ENCODE data around the gene DRAM1.
"Not testable (repeated sequence)": the region's sequence is repeated elsewhere in the genome, so short reads cannot be mapped to it uniquely, and the experiment has no call there.

DNA sequence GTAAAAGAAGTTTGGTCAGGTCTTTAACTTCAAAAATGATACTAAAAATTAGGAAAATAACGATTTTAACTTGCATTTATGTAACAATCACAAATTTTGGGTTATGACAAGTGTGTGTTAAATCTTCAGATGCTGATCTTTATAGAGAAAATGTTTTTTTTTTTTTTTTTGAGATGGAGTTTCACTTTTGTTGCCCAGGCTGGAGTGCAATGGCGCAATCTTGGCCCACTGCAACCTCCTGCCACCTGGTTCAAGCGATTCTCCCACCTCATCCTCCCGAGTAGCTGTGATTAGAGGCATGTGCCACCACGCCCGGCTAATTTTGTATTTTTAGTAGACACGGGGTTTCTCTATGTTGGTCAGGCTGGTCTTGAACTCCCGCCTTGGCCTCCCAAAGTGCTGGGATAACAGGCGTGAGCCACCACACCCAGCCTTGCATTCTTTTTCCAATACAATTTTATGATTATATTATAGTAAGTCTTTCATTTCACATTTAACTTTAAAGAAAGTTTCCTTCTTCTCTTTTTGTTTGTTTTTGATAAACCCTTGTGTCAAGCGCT, 7.5 kb downstream of the DRAM1 start:
- TF ChIP-seq POLR2A, POLR2AphosphoS5 (IDR thresholded peaks at IDR 0.05): not testable (repeated sequence)
- TF ChIP-seq, protein P1, sequence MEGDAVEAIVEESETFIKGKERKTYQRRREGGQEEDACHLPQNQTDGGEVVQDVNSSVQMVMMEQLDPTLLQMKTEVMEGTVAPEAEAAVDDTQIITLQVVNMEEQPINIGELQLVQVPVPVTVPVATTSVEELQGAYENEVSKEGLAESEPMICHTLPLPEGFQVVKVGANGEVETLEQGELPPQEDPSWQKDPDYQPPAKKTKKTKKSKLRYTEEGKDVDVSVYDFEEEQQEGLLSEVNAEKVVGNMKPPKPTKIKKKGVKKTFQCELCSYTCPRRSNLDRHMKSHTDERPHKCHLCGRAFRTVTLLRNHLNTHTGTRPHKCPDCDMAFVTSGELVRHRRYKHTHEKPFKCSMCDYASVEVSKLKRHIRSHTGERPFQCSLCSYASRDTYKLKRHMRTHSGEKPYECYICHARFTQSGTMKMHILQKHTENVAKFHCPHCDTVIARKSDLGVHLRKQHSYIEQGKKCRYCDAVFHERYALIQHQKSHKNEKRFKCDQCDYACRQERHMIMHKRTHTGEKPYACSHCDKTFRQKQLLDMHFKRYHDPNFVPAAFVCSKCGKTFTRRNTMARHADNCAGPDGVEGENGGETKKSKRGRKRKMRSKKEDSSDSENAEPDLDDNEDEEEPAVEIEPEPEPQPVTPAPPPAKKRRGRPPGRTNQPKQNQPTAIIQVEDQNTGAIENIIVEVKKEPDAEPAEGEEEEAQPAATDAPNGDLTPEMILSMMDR (IDR thresholded peaks at IDR 0.05), result not testable (repeated sequence)
